Right lung (tissue), 5 donors: ENCODE data around the gene PPP3CA. TPM values are rescaled to one million over a fixed set of nuclear protein-coding genes. Genes with fewer than 3 reads are reported as not detected.
"Not testable (repeated sequence)": the region's sequence is repeated elsewhere in the genome, so short reads cannot be mapped to it uniquely, and the experiment has no call there.

ENCODE experiments used
- DNase-seq, 2 donors: peaks; one replicate each; pipeline ENCODE4 v3.0.0-alpha.2; 2013
- polyA plus RNA-seq, 5 donors: library from polyadenylated mRNA; unstranded; fragments of 120-200 nt; gene quantifications; one replicate each; pipeline versions ENCODE4 v1.2.1 to v1.2.3, GENCODE V29; 2013; ENCODE audit warnings: inconsistent platforms in 1 of 5, low replicate concordance in 1 of 5; ENCODE audit not compliant: insufficient read length in 5 of 5, insufficient read depth in 1 of 5

PPP3CA gene
- polyA plus RNA-seq, 5 donors, result 30.7 to 60.9 (median 44.4) TPM

- no peak for DNase-seq
These were observed 205.1 kb downstream of the PPP3CA start for GRCh38 chr4:101142259-101142658.

- DNase-seq, result no peak
These were observed 205.5 kb downstream of the PPP3CA start for GRCh38 chr4:101141855-101142254.

GRCh38 chr4:101141230-101141629 lies 206.1 kb downstream of the PPP3CA start:
- no peak for DNase-seq

GRCh38 chr4:101140228-101140627 lies 207.1 kb downstream of the PPP3CA start:
- DNase-seq, result no peak

- DNase-seq, result no peak
These were observed 210.7 kb downstream of the PPP3CA start for GRCh38 chr4:101136373-101137370.

GRCh38 chr4:101135371-101136010 lies 211.8 kb downstream of the PPP3CA start:
- DNase-seq, result no peak

- DNase-seq, result not testable (repeated sequence)
These were observed 216.3 kb downstream of the PPP3CA start for GRCh38 chr4:101131058-101131457.

- DNase-seq, result not testable (repeated sequence)
These were observed 218.4 kb downstream of the PPP3CA start for GRCh38 chr4:101128898-101129297.

- no peak for DNase-seq
These were observed 218.9 kb downstream of the PPP3CA start for GRCh38 chr4:101128473-101128872.

- DNase-seq, result no peak
These were observed 220.0 kb downstream of the PPP3CA start for GRCh38 chr4:101127176-101127790.

- no peak for DNase-seq
These were observed 221.3 kb downstream of the PPP3CA start for GRCh38 chr4:101126059-101126458.

- DNase-seq, result no peak
These were observed 222.0 kb downstream of the PPP3CA start for GRCh38 chr4:101125045-101125942.

- DNase-seq, result no peak
These were observed 224.1 kb downstream of the PPP3CA start for GRCh38 chr4:101123231-101123630.

- DNase-seq, result no peak
These were observed 225.3 kb downstream of the PPP3CA start for GRCh38 chr4:101122019-101122418.

- no peak for DNase-seq
These were observed 228.2 kb downstream of the PPP3CA start for GRCh38 chr4:101119141-101119540.

- no peak for DNase-seq
These were observed 228.7 kb downstream of the PPP3CA start for GRCh38 chr4:101118617-101119016.

GRCh38 chr4:101115887-101116286 lies 231.4 kb downstream of the PPP3CA start:
- no peak for DNase-seq

- no peak for DNase-seq
These were observed 232.4 kb downstream of the PPP3CA start for GRCh38 chr4:101114936-101115372.

- no peak for DNase-seq
These were observed 242.8 kb downstream of the PPP3CA start for GRCh38 chr4:101104312-101105052.

GRCh38 chr4:101103381-101104142 lies 243.8 kb downstream of the PPP3CA start:
- peak; percentile 7 to 10 for DNase-seq
